Stimulated activated CD4-positive, alpha-beta T cell treated with anti-CD3 and anti-CD28 coated beads, Interleukin-1b, Interleukin-23, amount 100 ng/mL, for 24 hours (primary cell): ENCODE data around the gene PFN3.
A peak's percentile ranks its signal among the peaks of the same experiment; 100 is the strongest.
"Not testable (repeated sequence)": the region's sequence is repeated elsewhere in the genome, so short reads cannot be mapped to it uniquely, and the experiment has no call there.

Experiments used
- DNase-seq, 4 experiments: peaks; one replicate each; pipeline ENCODE4 v3.0.0-alpha.2; 2020; ENCODE audit warnings: low read depth in 4 of 4, low spot score in 1 of 4

Gene PFN3

DNA sequence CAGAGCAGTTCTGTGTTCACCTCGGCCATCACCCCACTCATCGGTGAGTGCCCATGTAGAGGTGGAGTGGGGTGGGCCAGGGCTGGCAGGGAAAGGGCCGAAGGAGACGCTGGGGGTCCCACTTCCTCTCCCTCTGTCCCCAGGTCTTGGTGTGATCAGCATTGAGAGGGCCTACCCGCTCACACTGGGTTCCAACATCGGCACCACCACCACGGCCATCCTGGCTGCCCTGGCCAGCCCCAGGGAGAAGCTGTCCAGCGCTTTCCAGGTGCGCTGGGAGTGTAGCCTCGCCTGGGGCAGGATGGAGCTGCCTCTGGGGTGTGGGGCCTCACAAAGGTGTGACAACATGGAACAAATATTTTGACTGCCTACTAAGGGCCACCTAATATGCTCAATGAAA is 3.7 kb downstream of the PFN3 start:
- no peak for DNase-seq

DNA sequence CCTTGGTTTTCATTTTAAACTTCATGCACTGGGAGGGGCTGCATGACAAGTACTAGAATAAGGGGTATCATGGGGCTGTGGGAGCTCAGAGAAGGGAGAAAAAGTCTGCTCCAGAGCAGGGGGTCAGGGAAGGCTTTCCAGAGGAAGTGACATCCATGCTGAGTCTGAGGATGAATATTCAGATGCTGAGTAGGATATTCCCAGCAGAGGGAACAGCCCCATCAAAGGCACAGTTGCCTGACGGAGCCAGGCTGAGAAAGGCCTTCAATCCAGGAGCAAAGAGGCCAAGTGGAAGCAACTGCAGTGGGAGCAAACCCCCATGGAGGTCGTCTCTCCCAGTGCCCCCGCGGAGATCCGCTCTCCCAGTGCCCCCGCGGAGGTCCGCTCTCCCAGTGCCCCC is 4.4 kb downstream of the PFN3 start:
- no peak for DNase-seq

DNA sequence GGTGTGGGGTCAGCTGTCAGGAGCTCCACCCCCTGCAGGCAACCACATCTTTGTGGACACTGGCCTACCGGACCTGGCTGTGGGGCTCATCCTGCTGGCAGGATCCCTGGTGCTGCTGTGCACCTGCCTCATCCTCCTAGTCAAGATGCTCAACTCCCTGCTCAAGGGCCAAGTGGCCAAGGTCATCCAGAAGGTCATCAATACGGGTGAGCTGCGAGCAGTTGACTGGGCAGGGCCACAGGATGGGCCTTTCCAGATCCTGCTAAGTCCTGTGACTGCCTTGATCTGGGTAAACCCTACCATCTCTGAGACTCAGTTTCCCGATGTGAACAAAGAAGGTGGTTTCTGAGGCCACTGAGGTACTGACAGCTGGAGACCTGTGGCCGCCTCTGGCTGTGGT is 6.5 kb downstream of the PFN3 start:
- DNase-seq = no peak

DNA sequence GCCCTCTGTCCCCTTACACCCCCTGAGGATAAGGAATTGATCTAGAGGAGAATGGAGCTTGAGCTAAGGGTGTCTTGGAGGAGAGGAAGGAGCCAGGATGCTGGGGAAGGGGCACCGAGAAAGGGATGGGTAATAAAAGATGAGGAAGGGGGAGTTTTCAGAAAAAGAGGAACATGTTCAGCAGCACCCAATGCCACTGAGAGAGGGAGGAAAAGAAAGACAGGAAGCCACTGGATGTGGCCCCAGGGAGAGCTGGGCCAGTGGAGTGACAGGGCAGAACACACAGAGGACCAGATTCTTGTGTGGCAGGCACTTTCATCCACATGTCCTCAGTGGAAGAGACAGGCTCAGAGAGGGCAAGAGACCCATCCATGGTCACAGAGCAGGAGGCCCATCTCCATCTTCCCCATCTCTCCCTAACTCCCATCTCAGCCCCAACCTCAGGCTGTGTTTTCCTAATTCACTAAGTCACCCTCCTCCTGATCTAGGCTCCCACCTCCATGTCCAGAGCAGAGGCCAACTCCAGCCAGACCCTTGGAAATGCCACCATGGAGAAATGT is 7.2 kb downstream of the PFN3 start:
- no peak for DNase-seq

DNA sequence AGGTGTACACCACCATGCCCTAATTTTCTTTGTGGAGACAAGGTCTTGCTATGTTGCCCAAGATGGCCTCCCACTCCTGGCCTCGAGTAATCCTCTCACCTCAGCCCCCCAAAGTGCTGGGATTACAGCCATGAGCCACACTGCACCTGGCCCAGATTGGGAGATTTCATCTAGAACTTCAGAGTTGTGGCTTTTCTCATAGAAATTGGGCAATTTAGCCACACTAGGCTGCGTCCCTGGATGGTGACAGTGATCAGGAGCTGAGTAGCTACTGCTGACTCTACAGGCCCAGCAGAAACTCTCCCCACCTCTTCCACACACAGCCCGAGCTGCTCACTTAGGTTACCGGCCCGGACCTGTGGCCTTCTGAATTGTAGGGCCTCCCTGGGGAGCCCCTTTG is 7.7 kb downstream of the PFN3 start:
- no peak for DNase-seq

DNA sequence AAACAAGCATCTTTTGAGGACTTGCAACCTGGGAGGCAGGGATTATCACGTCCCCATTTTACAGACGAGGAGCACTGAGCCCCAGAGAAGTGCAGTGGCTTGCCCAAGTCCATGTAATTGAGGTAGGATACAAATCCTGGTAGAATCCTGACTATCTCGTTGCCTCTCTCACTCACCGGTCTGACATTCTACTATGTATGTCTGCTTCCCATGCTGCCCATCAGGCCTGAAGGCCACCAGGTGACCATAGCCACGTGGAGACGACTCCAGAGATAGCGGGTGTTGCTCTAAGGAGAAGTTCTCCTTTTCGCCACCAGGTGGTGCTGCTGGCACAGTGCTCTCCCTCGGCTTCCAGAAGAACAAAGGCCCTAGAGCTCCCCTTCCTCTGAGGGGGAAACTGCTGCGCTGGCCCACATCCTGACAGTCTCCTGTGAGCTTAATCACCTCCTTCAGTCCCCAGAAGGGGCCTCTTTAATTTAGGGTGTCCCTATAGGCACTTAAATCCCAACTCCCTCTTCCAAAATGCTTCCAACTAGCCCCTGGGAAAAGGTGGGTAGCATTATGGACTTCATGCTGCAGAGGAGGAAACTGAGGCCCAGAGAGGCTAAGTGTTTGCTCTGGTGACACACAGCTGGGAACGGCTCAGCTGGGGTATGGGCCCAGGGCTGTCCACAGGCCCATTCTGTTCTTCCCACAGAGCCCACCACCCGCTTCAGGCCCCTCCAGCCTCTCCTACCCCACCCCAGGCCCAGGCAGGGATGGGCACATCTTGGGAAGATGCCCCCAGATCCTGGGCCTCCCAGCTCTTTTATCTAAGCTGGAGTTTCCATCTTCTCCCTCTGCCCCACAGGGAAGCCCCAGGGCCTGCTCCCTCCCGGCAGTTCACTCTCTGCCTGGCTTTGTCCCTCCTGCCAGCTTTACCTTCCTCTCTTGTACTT is 9.8 kb downstream of the PFN3 start:
- DNase-seq = peak; percentile 74 to 87 (median 80)

DNA sequence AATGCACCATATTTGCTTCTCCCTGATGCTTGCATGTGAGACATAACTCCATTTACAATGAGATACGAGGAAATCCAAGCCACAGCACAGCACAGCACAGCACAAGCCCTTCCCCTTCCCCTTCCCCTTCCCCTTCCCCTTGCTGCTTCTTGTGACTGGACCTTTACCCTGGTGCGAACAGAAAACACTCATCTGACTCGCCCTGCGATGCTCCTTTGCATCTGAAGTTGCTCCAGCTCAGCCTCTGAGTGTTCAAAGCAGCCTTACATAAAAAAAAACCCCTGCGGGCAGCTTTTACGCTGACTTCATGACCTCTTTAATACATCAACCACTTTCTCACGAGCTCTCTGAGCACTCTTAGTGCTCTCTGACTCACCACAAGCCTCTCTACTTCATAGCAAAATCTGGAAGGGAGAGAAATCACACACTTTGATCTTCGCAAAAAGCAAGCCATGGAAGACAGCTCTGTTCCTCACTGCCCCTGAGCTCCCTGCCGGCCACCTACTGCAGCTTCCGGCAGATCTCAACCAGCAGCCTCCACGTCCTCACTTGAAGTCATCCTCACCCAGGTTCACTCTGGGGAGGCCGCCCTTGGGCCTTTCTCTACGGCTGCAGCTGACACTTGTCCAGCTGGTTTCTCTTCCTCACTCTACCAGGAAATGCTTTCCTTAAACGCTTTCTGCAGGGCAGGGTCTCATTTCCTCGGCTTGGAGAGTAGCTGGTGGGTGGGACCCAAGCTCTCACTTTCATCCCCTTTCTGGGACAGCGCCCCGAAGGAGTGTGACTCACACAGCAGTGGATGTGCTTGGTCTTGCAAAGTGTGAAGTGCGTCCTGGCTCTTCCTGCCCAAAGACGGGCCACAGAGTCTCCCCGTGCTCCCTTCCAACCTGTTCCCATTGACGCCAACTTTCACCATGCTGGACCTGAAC is 11.0 kb downstream of the PFN3 start:
- no peak for DNase-seq

DNA sequence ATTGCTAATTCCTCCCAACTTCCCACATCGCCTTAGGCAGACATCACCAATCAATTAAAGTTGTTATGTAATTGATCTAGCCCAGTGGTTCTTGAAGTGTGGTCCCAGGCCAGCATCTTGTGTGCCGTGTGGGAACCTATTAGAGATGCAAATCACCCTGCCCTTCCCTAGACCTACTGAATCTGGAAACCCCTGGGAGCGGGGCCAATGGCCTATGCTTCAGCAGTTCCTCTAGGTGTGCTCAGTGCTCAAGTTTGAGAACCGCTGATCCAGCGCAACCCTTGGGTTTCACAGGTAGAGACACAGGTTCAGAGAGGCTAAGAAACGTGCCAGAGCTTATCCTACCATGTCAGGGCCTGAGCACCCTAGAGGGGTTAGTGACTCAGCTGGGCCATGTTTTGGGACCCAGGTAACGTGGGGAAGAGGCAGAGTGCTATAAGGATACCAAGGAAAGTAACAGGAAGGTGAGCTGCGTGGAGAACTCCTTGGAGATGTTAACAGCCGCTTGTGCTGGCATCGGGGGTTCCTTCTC is 11.9 kb downstream of the PFN3 start:
- DNase-seq = no peak

DNA sequence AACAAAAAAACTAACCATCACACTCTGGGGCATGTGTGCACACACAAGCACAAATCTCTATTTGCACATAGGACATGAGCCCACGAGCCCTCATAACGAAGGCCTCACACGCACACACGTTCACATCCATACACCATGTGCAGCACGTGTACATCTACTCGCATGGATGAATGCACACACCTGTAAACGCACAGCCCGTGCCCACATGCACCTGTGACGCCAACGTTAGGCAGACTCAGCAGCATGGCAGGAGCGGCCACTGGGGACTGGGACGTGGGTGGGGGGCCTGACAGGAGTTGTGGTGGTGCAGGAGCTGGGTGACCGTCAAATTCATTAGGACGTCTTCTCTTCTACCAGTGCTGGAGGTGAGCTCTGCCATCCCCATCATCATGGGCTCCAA is 13.1 kb downstream of the PFN3 start:
- no peak for DNase-seq

DNA sequence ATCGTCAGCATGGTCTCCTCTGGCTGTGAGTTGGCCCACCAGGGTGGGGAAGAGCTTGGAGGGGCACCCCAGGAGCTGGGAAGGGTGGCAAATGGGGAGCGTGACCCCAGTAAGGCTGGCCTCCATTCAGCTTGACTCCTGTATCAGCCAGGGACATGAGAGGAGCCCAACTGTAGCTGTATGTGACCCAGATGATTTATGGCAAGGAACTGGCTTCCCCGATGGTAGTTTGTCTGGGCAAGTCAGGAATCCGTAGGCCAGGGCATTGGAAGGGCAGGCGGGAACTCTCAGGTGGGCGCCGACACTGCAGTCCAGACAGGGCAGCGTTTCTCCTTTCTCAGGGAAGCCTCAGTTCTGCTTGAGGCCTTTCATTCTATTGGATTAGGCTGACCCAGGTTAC is 13.9 kb downstream of the PFN3 start:
- no peak for DNase-seq

DNA sequence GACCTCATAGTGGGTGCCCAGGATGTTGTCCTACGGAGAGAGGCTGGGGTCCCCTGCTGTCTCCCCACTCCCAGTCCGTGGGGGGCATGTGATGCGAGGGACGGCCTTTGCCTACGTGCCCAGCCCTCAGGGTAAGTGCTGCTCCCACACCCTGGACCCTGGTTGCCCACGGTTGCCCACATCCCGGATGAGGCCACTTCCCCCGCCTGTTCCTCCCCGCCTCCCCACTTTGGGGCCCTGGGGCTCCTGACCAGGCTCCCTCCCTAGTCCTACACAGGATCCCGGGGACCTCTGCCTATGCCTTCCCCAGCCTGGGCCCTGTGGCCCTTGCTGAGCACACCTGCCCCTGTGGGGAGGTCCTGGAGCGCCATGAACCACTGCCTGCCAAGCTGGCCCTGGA is 14.7 kb downstream of the PFN3 start:
- DNase-seq = no peak

DNA sequence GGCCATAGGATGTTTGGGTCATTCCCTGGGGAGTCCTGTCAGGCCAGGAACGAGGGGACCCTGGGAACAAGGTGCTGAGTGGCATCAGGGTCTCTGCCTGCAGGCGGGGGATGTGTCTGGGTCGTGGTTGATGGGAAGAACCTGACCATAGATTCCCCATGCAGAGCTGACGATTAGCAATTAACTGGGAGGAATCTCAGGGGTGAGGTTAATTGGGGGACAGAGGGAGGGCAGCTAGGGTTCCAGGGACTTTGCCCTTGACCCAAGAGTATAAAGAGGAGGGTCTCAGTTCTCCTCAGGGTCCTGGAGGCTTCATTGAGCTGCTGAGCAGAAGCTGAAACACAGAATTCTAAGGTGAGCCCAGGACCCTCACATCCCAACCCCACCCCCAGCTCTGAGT is 16.3 kb downstream of the PFN3 start, which contains the start of gene SLC34A1:
Gene SLC34A1 (plus strand): TSS at position 301 of the 400 bp plus-strand sequence. CDS start 1,308 bp downstream, outside the sequence.
- no peak for DNase-seq

DNA sequence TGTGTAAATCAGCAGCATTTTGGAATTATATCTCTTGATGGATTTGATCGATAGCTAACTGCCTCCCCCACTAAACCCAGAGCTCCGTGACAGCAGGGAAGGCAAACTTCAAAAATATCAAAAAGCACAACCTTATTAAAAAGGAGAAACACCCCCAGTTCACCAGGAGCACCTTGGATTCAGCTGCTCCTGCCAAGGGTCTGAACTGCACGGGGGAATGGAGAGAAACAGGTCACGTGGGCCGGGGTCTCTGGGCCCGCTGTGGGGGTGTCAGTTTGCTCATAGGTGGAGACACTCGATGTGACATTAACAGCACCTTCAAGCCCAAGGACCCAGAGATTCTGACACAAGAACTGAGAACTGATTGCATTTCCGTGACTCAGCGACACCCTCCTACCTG is 17.3 kb downstream of the PFN3 start:
- DNase-seq = no peak

DNA sequence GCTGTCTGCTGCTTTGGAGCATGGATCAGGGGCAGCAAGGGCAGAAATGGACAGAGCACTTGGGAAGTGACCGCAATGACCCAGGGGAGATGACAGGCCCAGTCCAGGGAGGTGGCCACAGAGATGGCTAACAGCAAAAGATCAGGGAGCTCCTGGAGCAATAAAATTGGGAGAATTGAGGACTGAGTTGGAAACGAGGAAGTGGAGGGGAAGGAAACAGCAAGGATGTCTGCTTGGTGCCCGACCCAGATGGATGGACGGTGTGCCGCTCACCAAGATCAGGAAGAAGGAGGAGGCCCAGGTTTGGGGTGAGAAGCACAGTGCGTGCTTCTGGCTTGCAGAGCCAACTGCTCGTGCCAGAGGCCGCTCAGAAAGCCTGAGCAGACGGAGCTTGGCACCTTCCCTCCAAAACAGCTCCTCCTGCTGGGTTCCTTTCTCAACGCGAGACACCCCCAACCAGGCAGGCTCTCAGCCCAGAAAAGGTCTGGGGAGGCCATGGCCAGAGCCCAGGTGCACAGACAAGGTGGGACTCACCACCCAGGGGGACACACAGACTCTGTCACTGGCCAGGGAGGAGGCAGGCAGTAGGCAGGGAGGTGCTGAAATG is 17.9 kb downstream of the PFN3 start:
- no peak for DNase-seq

DNA sequence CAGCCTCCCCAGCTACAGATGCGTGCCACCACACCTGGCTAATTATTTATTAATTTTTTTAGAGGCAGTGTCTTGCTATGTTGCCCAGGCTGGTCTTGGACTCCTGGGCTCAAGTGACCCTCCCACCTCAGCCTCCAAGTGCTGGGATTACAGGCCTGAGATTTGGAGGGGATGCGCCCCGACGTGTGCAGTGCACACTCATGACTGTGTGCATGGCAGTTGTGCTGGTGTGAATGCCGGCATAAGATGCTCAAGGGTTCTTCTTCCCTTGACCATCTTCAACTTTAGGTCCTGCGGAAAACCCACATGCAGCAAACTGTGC is 19.7 kb downstream of the PFN3 start:
- no peak for DNase-seq

DNA sequence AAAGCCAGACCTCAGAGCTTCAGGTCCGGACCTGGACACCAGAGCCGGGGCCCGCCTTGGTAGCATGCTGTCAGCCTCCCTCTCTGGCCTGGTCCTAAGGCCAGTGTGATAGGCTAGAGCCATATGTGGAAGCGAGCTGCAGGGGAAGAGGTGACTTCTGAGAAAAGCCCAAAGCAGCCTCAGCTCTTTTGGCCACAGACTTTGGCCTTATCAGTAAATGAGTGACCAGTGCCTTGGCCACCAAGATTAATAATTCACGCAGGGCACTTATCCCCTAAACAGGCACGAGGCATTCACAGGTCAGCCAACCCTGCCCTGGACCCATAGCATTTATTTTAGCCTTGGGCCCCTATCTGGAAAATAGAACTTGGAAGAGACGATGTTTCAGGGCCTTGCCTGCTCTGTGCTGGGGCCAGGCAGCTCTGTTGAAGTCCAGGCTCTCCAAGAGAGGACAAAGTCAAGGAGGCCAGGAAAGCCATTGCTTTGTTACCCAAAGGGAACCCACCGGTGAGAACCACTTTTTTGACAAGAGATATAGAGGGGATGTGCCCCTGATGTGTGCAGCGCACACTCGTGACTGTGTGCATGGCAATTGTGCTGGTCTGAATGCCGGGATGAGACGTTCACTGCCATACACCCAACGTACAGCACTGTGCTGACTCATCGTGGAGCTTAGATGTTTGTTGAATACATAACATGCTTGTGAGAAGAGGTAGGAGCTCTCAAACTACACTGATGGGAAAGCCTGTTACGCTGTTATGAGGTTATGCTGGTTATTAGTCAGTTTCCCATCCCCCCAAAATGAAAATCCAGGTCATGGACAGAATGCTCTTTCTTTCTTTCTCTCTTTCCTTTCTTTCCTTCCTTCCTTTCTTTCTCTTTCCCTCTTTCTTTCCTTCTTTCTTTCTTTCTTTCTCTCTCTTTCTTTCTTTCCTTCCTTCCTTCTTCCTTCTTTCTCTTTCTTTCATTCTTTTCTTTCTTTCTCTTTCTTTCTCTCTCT is 21.3 kb downstream of the PFN3 start:
- DNase-seq = no peak

DNA sequence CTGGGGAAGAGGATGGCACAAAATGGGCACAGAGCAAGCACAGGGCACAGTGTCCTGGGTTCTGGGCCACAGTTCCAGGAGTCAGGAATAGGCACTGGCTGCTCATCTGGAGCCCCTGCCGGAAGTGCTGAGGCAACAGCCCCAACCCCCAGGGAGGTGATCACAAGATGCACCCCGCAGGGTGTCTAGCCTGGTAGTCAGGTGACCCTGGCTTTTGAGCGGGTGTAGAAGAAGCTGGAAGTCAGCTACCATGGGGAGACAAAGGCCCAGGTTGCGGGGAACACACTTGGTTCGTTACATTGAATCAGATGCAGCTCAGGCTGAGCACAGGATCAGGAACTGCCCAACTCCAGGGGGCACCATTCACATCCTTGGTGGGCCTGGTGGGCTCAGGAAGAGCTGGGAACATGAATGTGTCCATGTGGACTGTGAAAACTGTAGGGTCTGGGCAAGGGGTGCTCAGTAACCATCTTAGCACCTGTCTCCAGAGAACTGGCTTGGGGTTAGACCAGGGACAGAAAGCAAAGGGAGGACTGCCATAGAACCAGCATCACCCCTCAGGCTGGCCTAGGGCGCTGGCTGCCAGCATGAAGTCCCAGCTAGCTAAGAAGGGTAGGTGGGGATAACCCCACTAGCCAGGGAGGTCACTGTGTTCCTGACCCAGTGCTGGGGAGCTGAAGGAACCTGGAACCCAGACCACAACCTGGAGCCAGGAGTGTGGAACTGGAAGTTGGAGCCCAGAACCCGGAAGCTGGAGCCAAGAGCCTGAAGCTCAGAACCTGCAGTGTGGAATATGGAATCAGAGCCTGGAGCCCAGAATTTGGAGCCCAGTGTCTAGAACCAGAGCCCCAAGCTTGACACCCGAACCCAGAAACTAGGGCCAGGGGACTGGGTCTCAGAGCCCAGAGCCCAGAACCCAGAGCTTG is 22.3 kb downstream of the PFN3 start:
- DNase-seq = no peak

DNA sequence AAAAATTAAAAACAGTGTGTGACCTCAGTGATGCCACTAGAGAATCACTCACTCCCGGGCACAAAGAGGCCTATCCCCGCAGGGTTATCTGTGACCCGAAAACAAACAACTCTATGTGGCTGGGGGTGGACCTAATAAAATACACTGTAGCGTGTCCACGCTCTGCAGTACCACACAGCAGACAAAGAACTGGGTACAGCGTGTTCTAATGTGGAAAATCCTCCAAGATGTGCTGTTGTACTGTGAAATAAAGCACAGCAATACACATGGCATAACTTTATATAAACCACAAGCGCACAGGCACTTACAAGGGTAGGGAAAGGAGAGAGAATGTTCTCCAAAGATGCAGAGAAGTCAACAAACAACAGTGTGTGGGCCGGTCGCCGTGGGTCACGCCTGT is 24.4 kb downstream of the PFN3 start:
- DNase-seq = no peak

DNA sequence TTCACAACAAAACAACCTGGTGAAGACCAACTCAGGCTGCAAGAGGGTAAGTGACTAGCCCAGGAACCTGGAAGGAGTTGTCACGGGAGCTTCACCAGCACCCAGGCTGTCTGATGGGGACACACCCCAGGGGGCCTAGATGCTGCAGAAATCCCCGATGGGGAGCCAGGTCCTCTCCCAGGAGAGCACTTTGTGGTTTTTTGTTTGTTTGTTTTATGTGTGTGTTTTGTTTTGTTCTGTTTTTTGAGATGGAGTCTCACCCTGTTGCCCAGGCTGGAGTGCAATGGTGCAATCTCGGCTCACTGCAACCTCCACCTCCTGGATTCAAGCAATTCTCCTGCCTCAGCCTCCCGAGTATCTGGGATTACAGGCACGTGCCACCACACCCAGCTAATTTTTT is 24.9 kb downstream of the PFN3 start:
- DNase-seq = not testable (repeated sequence)
